Measurements from ENCODE around the gene EPHB2. TPM values are rescaled to one million over a fixed set of nuclear protein-coding genes. Genes with fewer than 3 reads are reported as not detected.
"Not testable (repeated sequence)": the region's sequence is repeated elsewhere in the genome, so short reads cannot be mapped to it uniquely, and the experiment has no call there.

EPHB2 gene
- polyA plus RNA-seq, 1 donor from 2014 or later, result 22.8 TPM

- TF ChIP-seq MXI1 (conservative IDR thresholded peaks at IDR 0.05; ENCODE audit: poor library complexity, severe bottlenecking), result no peak
- TF ChIP-seq SMC3 (conservative IDR thresholded peaks at IDR 0.05; ENCODE audit: poor library complexity), result no peak
These were observed 121.8 kb downstream of the EPHB2 start (continued) for GRCh38 chr1:22832414-22832786.

GRCh38 chr1:22833699-22834098 lies 123.1 kb downstream of the EPHB2 start:
- no peaks in the 10 kb centered on the region for H3K9me3 ChIP-seq (ENCODE audit: low read length)
- no peak overlapping the region for H3K27ac ChIP-seq (ENCODE audit: low read length)
- no peak overlapping the region for H3K9ac ChIP-seq (ENCODE audit: low read length)
- no peaks in the 10 kb centered on the region for H3K36me3 ChIP-seq (ENCODE audit: insufficient read depth, low read length)
- H3K27me3 ChIP-seq (ENCODE audit: insufficient read depth, low read depth, low read length), result no peaks in the 10 kb centered on the region
- no peaks in the 10 kb centered on the region for H3F3A ChIP-seq (ENCODE audit: insufficient read depth, low read length, poor library complexity, severe bottlenecking)
- no peaks in the 10 kb centered on the region for H4K20me1 ChIP-seq (ENCODE audit: insufficient read depth)
- H3K4me2 ChIP-seq (ENCODE audit: low read length), result no peak overlapping the region
- no peaks in the 10 kb centered on the region for H3K9me2 ChIP-seq (ENCODE audit: insufficient read depth, low read length)
- no peak overlapping the region for H3K4me3 ChIP-seq (ENCODE audit: low read length)
- H3K79me2 ChIP-seq (replicated peaks; ENCODE audit: insufficient read depth, low read length), result no peaks in the 10 kb centered on the region
- TF ChIP-seq EP300 (conservative IDR thresholded peaks at IDR 0.05; ENCODE audit: poor library complexity, severe bottlenecking), result no peak
- TF ChIP-seq RAD21 (conservative IDR thresholded peaks at IDR 0.05), result no peak
- TF ChIP-seq CTCF (IDR thresholded peaks at IDR 0.05; ENCODE audit: poor library complexity, severe bottlenecking), result no peak
- TF ChIP-seq REST (IDR thresholded peaks at IDR 0.05; ENCODE audit: borderline replicate concordance), result no peak
- TF ChIP-seq POLR2AphosphoS5 (IDR thresholded peaks at IDR 0.05), result no peak
- no peak for TF ChIP-seq TAF1 (IDR thresholded peaks at IDR 0.05; ENCODE audit: low read depth)
- TF ChIP-seq MXI1 (conservative IDR thresholded peaks at IDR 0.05; ENCODE audit: poor library complexity, severe bottlenecking), result no peak
- TF ChIP-seq SMC3 (conservative IDR thresholded peaks at IDR 0.05; ENCODE audit: poor library complexity), result no peak
- TF ChIP-seq EZH2 (IDR thresholded peaks at IDR 0.05; ENCODE audit: borderline replicate concordance, insufficient read depth, low read length, poor library complexity, severe bottlenecking), result no peak
- H2AFZ ChIP-seq (ENCODE audit: low read depth, low read length), result no peak overlapping the region

- not testable (repeated sequence) for H3K9ac ChIP-seq (ENCODE audit: low read length); H3K79me2 ChIP-seq (replicated peaks; ENCODE audit: insufficient read depth, low read length); H3K4me3 ChIP-seq (ENCODE audit: low read length); H2AFZ ChIP-seq (ENCODE audit: low read depth, low read length); H3K27ac ChIP-seq (ENCODE audit: low read length); H3K36me3 ChIP-seq (ENCODE audit: insufficient read depth, low read length); H4K20me1 ChIP-seq (ENCODE audit: insufficient read depth); H3F3A ChIP-seq (ENCODE audit: insufficient read depth, low read length, poor library complexity, severe bottlenecking); H3K4me2 ChIP-seq (ENCODE audit: low read length); H3K9me2 ChIP-seq (ENCODE audit: insufficient read depth, low read length); H3K9me3 ChIP-seq (ENCODE audit: low read length); H3K27me3 ChIP-seq (ENCODE audit: insufficient read depth, low read depth, low read length)
These were observed 123.8 kb downstream of the EPHB2 start for GRCh38 chr1:22834420-22834819.
